IMR-90 (cell line): ENCODE measurements around the gene MARS1. TPM values are rescaled to one million over a fixed set of nuclear protein-coding genes. Genes with fewer than 3 reads are reported as not detected.

ENCODE experiments used
- ATAC-seq: fragments of 200-7000 bp; cut with Tn5 transposase; 2 replicates; pipeline ENCODE4 v1.9.1; 2020; ENCODE audit warnings: low read depth, mild to moderate bottlenecking, moderate library complexity
- BruUV-seq: library from RNA; stranded (reverse); fragments of 400-500 nt; replicated peaks from 2 replicates; lab custom pipeline; 2021; lab: Mats Ljungman, UMichigan
- CTCF ChIA-PET: fragments of 300-600 bp; formaldehyde crosslinking; extraction: SDS; loops from one replicate; lab custom pipeline; 2021; ENCODE audit warnings: antibody characterized with exemption; lab: Yijun Ruan, JAX
- POLR2A ChIA-PET: fragments of 300-600 bp; sonication (Branson Sonifier 250); formaldehyde crosslinking; loops from one replicate; lab custom pipeline; 2022; ENCODE audit warnings: antibody characterized with exemption; ENCODE audit not compliant: unreplicated experiment; lab: Charles Lee
- DNase-seq: peaks from one replicate; pipeline ENCODE4 v3.0.0; 2013
- H2AFZ ChIP-seq: replicated peaks from 2 replicates; pipeline ENCODE3; 2013; ENCODE audit warnings: low read length, mild to moderate bottlenecking; ENCODE audit not compliant: poor library complexity
- H2AK5ac ChIP-seq: 2 replicates; pipeline ENCODE4 v1.6.1; 2013; ENCODE audit warnings: low read depth, low read length, inconsistent platforms
- H2AK9ac ChIP-seq: replicated peaks from 2 replicates; pipeline ENCODE3; 2013; ENCODE audit warnings: mild to moderate bottlenecking, low read depth, low read length, moderate library complexity; ENCODE audit not compliant: poor library complexity
- H2BK120ac ChIP-seq: 2 replicates; pipeline ENCODE4 v1.6.1; 2013; ENCODE audit warnings: low read depth, low read length, inconsistent platforms
- H2BK15ac ChIP-seq: 3 replicates; pipeline ENCODE4 v1.6.1; 2013; ENCODE audit warnings: low read depth, low read length, inconsistent platforms
- H2BK20ac ChIP-seq: 2 replicates; pipeline ENCODE4 v1.6.1; 2013; ENCODE audit warnings: low read depth, mild to moderate bottlenecking, inconsistent platforms, low read length, moderate library complexity
- H2BK5ac ChIP-seq: 2 replicates; pipeline ENCODE4 v1.6.1; 2013; ENCODE audit warnings: mild to moderate bottlenecking, low read depth, low read length, inconsistent platforms; ENCODE audit not compliant: poor library complexity, severe bottlenecking
- H3K14ac ChIP-seq: replicated peaks from 2 replicates; pipeline ENCODE4 v1.6.1; 2013; ENCODE audit warnings: low read depth, low read length, inconsistent platforms
- H3K18ac ChIP-seq: 2 replicates; pipeline ENCODE4 v1.6.1; 2013; ENCODE audit warnings: low read depth, low read length, control low read depth
- H3K23ac ChIP-seq: 2 replicates; pipeline ENCODE4 v1.6.1; 2013; ENCODE audit warnings: low read depth, low read length, inconsistent platforms
- H3K27ac ChIP-seq: 2 replicates; pipeline ENCODE4 v1.5.1; 2013; ENCODE audit warnings: mild to moderate bottlenecking, control low read depth, low read length; ENCODE audit not compliant: insufficient read depth
- H3K27me3 ChIP-seq: 2 replicates; pipeline ENCODE4 v1.6.1; 2013; ENCODE audit warnings: low read length; ENCODE audit not compliant: control insufficient read depth, insufficient read depth
- H3K36me3 ChIP-seq: 2 replicates; pipeline ENCODE4 v1.6.1; 2013; ENCODE audit warnings: low read length, mixed read lengths; ENCODE audit not compliant: control insufficient read depth, insufficient read depth
- H3K4ac ChIP-seq: 2 replicates; pipeline ENCODE4 v1.6.1; 2013; ENCODE audit warnings: low read depth, low read length, inconsistent platforms
- H3K4me1 ChIP-seq: 2 replicates; pipeline ENCODE4 v1.6.1; 2013; ENCODE audit warnings: low read length, mixed read lengths; ENCODE audit not compliant: control insufficient read depth, insufficient read depth
- H3K4me2 ChIP-seq: 2 replicates; pipeline ENCODE4 v1.6.1; 2013; ENCODE audit warnings: low read depth, mild to moderate bottlenecking, control low read depth, low read length, moderate library complexity
- H3K4me3 ChIP-seq: 2 replicates; pipeline ENCODE4 v1.5.1; 2013; ENCODE audit warnings: low read depth, mild to moderate bottlenecking, control low read depth, low read length, moderate library complexity; ENCODE audit not compliant: insufficient read depth
- H3K56ac ChIP-seq: 2 replicates; pipeline ENCODE4 v1.6.1; 2013; ENCODE audit warnings: low read length, inconsistent platforms; ENCODE audit not compliant: insufficient read depth; ENCODE audit errors: extremely low read depth
- H3K79me1 ChIP-seq, 2 experiments: 2 replicates each; pipeline ENCODE4 v1.6.1; 2013; ENCODE audit warnings: low read length in 2 of 2, inconsistent platforms in 1 of 2, low read depth in 1 of 2
- H3K9ac ChIP-seq: 2 replicates; pipeline ENCODE4 v1.6.1; 2013; ENCODE audit warnings: low read depth, low read length, control low read depth
- H3K9me1 ChIP-seq: 2 replicates; pipeline ENCODE4 v1.6.1; 2013; ENCODE audit warnings: low read length, inconsistent platforms; ENCODE audit not compliant: insufficient read depth
- H3K9me3 ChIP-seq: 2 replicates; pipeline ENCODE4 v1.6.1; 2013; ENCODE audit warnings: low read length; ENCODE audit not compliant: control insufficient read depth, insufficient read depth
- H4K20me1 ChIP-seq: 2 replicates; pipeline ENCODE4 v1.6.1; 2013; ENCODE audit warnings: low read length, inconsistent platforms; ENCODE audit not compliant: insufficient read depth
- H4K5ac ChIP-seq: 2 replicates; pipeline ENCODE4 v1.6.1; 2013; ENCODE audit warnings: mild to moderate bottlenecking, low read depth, low read length, control low read depth
- H4K8ac ChIP-seq, 2 experiments: 2 replicates each; pipeline ENCODE4 v1.6.1; 2013; ENCODE audit warnings: low read depth in 2 of 2, low read length in 2 of 2, control low read depth in 1 of 2, inconsistent platforms in 1 of 2
- H4K91ac ChIP-seq: 2 replicates; pipeline ENCODE4 v1.6.1; 2013; ENCODE audit warnings: low read depth, low read length, inconsistent platforms; ENCODE audit not compliant: insufficient read depth
- BHLHE40 ChIP-seq: fragments of 150-350 bp; IDR thresholded peaks from 2 replicates; pipeline ENCODE4 v1.6.1; 2016; ENCODE audit warnings: mild to moderate bottlenecking, low read depth, low read length
- CHD1 ChIP-seq: IDR thresholded peaks from 2 replicates; pipeline ENCODE4 v1.6.1; 2012; ENCODE audit warnings: low read depth, low read length, improper control_type of control experiment
- CTCF ChIP-seq: conservative IDR thresholded peaks from 2 replicates; pipeline ENCODE4 v1.5.1; 2012; ENCODE audit warnings: mild to moderate bottlenecking, low read depth, low read length, improper control_type of control experiment
- ELK1 ChIP-seq: fragments of 150-350 bp; IDR thresholded peaks from 2 replicates; pipeline ENCODE4 v1.6.1; 2016; ENCODE audit warnings: low read depth, mild to moderate bottlenecking, low read length, moderate library complexity, borderline replicate concordance
- FOS ChIP-seq: fragments of 150-350 bp; IDR thresholded peaks from 2 replicates; pipeline ENCODE4 v1.6.1; 2016; ENCODE audit warnings: low read depth, low read length
- MAZ ChIP-seq: IDR thresholded peaks from 2 replicates; pipeline ENCODE4 v1.6.1; 2012; ENCODE audit warnings: low read depth, mild to moderate bottlenecking, low read length, improper control_type of control experiment, moderate library complexity, borderline replicate concordance
- MXI1 ChIP-seq: IDR thresholded peaks from 2 replicates; pipeline ENCODE4 v1.6.1; 2012; ENCODE audit warnings: low read depth, mild to moderate bottlenecking, low read length, moderate library complexity, borderline replicate concordance
- NFE2L2 ChIP-seq: fragments of 150-350 bp; IDR thresholded peaks from 2 replicates; pipeline ENCODE4 v1.6.1; 2016; ENCODE audit warnings: low read depth, mild to moderate bottlenecking, low read length
- RCOR1 ChIP-seq: IDR thresholded peaks from 2 replicates; pipeline ENCODE4 v1.6.1; 2012; ENCODE audit warnings: mild to moderate bottlenecking, low read length, improper control_type of control experiment; ENCODE audit not compliant: insufficient replicate concordance
- RFX5 ChIP-seq: IDR thresholded peaks from 2 replicates; pipeline ENCODE4 v1.8.0; 2012; ENCODE audit warnings: low read depth, mild to moderate bottlenecking, low read length, moderate library complexity
- SMC3 ChIP-seq: fragments of 150-350 bp; IDR thresholded peaks from 2 replicates; pipeline ENCODE4 v1.6.1; 2016; ENCODE audit warnings: low read depth, mild to moderate bottlenecking, antibody characterized with exemption, low read length, moderate library complexity
- WGBS, 2 experiments: methylation state at CpG; one replicate each; pipeline versions ENCODE4 v1.1.5 to v1.1.7; 2013; ENCODE audit warnings: missing lambda C conversion rate in 2 of 2; ENCODE audit not compliant: insufficient read length in 1 of 2; ENCODE audit errors: extremely low coverage in 2 of 2; 5-methylcytosine and 5-hydroxymethylcytosine counted together
- dilution Hi-C: fragments of 300-500 bp; cut with HindIII; formaldehyde crosslinking; loops from one replicate; pipeline ENCODE4 v1.14.3; 2018; ENCODE audit warnings: low sequenced_read_pairs; ENCODE audit not compliant: unreplicated experiment
- in situ Hi-C: fragments of 300-500 bp; cut with MboI; formaldehyde crosslinking; loops from 3 replicates; pipeline ENCODE4 v1.14.3; 2019; ENCODE audit warnings: low sequenced_read_pairs, inconsistent platforms, mixed read lengths
- intact Hi-C: fragments of 100-400 bp; cut with micrococcal nuclease; formaldehyde crosslinking; loops from 2 replicates; pipeline ENCODE4 v1.10.0; 2022
- polyA plus RNA-seq, 3 experiments: library from polyadenylated mRNA; depleted of rRNA; stranded (reverse); fragments of >200 nt; gene quantifications; 2 replicates each; pipeline ENCODE4 v1.2.3, GENCODE V29; 2012; ENCODE audit warnings: low replicate concordance in 1 of 3
- total RNA-seq: library from RNA; depleted of rRNA; stranded (reverse); fragments of >200 nt; gene quantifications from 2 replicates; pipeline ENCODE4 v1.2.3, GENCODE V29; 2012
- TF ChIP-seq, protein P1 (sequence below): fragments of 150-350 bp; IDR thresholded peaks from 2 replicates; pipeline ENCODE4 v1.6.1; 2017; ENCODE audit warnings: mild to moderate bottlenecking, antibody characterized with exemption, low read length, low read depth

The MARS1 gene
- total and polyA plus RNA-seq, 2 of the 4 experiments (the other 2 are of a cell fraction), result 156 to 164 TPM

DNA sequence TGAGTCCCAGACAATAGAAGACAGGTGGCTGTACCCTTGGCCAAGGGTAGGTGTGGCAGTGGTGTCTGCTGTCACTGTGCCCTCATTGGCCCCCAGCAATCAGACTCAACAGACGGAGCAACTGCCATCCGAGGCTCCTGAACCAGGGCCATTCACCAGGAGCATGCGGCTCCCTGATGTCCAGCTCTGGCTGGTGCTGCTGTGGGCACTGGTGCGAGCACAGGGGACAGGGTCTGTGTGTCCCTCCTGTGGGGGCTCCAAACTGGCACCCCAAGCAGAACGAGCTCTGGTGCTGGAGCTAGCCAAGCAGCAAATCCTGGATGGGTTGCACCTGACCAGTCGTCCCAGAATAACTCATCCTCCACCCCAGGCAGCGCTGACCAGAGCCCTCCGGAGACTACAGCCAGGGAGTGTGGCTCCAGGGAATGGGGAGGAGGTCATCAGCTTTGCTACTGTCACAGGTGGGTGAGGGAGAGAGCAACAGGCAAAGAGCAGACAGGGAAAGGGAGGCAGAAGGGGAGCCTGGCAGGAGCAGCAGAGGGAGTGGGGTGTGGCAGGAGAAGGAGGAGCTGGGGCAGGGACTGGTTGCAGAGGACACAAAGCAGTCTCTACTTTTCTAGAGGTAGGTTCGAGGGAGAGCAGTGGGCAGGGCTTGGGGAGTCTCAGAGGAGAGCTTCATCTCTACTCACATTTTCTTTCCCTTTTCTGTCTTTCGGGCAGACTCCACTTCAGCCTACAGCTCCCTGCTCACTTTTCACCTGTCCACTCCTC, 32.3 kb upstream of the MARS1 start:
- ATAC-seq, result no peak
- peak overlapping the region; percentile 84 for H2AFZ ChIP-seq
- TF ChIP-seq CTCF, result no peak
- TF ChIP-seq ELK1, result no peak
- no peak for TF ChIP-seq MXI1
- TF ChIP-seq CHD1, result no peak
- no peak for TF ChIP-seq FOS
- TF ChIP-seq NFE2L2, result no peak
- TF ChIP-seq BHLHE40, result no peak
- TF ChIP-seq RFX5, result no peak
- TF ChIP-seq, protein P1, sequence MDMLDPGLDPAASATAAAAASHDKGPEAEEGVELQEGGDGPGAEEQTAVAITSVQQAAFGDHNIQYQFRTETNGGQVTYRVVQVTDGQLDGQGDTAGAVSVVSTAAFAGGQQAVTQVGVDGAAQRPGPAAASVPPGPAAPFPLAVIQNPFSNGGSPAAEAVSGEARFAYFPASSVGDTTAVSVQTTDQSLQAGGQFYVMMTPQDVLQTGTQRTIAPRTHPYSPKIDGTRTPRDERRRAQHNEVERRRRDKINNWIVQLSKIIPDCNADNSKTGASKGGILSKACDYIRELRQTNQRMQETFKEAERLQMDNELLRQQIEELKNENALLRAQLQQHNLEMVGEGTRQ, result no peak
- TF ChIP-seq SMC3, result no peak
- no peak for TF ChIP-seq MAZ
- TF ChIP-seq RCOR1, result no peak

More for the DNA sequence above, 32.3 kb upstream of the MARS1 start:
- Histone ChIP-seq H4K20me1 (no peaks in the 10 kb centered on the region), H3K14ac (peak overlapping the region; percentile 89), H2BK120ac (peak overlapping the region; percentile 88), H3K9ac (peak overlapping the region; percentile 48; the same call in 1 of the 2 replicates), H3K56ac (peak overlapping the region; percentile 24; the same call in 1 of the 2 replicates), H2BK15ac (peak overlapping the region; percentile 96; the same call in 2 of the 3 replicates), H2BK20ac (peak overlapping the region; percentile 79), H4K91ac (peak overlapping the region; percentile 88), H3K4me1 (peaks cover 36% of the 10 kb centered on the region), H3K4me2 (peak overlapping the region; percentile 33; the same call in 1 of the 2 replicates), H3K4me3 (no peak overlapping the region), H3K9me1 (peaks cover 28% of the 10 kb centered on the region), H3K79me1 (peaks cover 0 to 16% of the 10 kb centered on the region in 2 experiments; a peak in 1 of 4 replicates), H3K9me3 (no peaks in the 10 kb centered on the region), H3K36me3 (no peaks in the 10 kb centered on the region), H2AK9ac (peak overlapping the region; percentile 92), H4K5ac (peak overlapping the region; percentile 51; the same call in 1 of the 2 replicates), H3K4ac (peak overlapping the region; percentile 92), H3K27me3 (no peaks in the 10 kb centered on the region), H3K27ac (peak overlapping the region; percentile 30; the same call in 1 of the 2 replicates), H3K18ac (peak overlapping the region; percentile 22), H4K8ac (peak overlapping the region; percentile 83 to 85; a peak in 3 of 4 replicates), H3K23ac (peak overlapping the region; percentile 76), H2AK5ac (peak overlapping the region; percentile 89), H2BK5ac (no peak overlapping the region)
- ChIA-PET POLR2A (interaction anchor here (0.6 to 1.4 kb wide), 3 partner anchors 121 to 215 kb away, joined by 3 to 13 read pairs (median 4); no protein-coding TSS in a partner anchor), CTCF (interaction anchor here (0.7 to 1.4 kb wide), 4 partner anchors 13 to 190 kb away, joined by 3 to 5 read pairs (median 3); no protein-coding TSS in a partner anchor)
- 57% methylated on average over 3 of the region's 10 CpGs; no CpG with 5 or more reads in 1 of the 2 experiments for WGBS, 2 experiments
- dilution Hi-C loops, result no loop called here
- in situ Hi-C loops, result no loop called here
- no TSS peak for BruUV-seq
- DNase-seq, result no peak
- intact Hi-C loops, result loop anchor here (5.0 kb wide), 1 partner anchor 237 kb away; the partner anchor contains the start of gene OS9
